T-cell (primary cell): ENCODE results near the gene SMC5. TPM values are rescaled to one million over a fixed set of nuclear protein-coding genes. Genes with fewer than 3 reads are reported as not detected.

Source experiments
- ATAC-seq, 4 experiments: fragments of 200-7000 bp in 3 of 4; fragments of 150-1000 bp in 1 of 4; cut with Tn5 transposase; replicated peaks in 1 of 4; 1 replicate in 3 of 4; 2 replicates in 1 of 4; pipeline ENCODE4 v1.10.0; 2021; ENCODE audit warnings: moderate library complexity in 3 of 4, mild to moderate bottlenecking in 2 of 4, moderate number of reproducible peaks in 1 of 4
- CTCF ChIA-PET, 2 donors: fragments of 300-600 bp; sonication (Branson Sonifier 250); formaldehyde crosslinking; loops; one replicate each; lab custom pipeline; 2022; ENCODE audit warnings: antibody characterized with exemption in 2 of 2; lab: Charles Lee
- POLR2A ChIA-PET, 2 donors: fragments of 300-600 bp; sonication (Branson Sonifier 250); formaldehyde crosslinking; loops; one replicate each; lab custom pipeline; 2022; ENCODE audit warnings: antibody characterized with exemption in 2 of 2; lab: Charles Lee
- DNase-seq, 35 experiments: peaks; one replicate each; pipeline versions ENCODE4 v3.0.0 to v3.0.0-alpha.2; 2013 to 2023
- H3K27ac ChIP-seq: one replicate; pipeline ENCODE4 v1.5.1; 2013; ENCODE audit warnings: low read length
- H3K27me3 ChIP-seq, 2 experiments: replicated peaks in 1 of 2; 1 replicate in 1 of 2; 2 replicates in 1 of 2; pipeline versions ENCODE4 v1.6.1 to v1.7.0; 2013; ENCODE audit warnings: low read length in 1 of 2, mixed read lengths in 1 of 2; ENCODE audit not compliant: control insufficient read depth in 2 of 2, insufficient read depth in 2 of 2; ENCODE audit errors: extremely low read depth in 1 of 2
- H3K36me3 ChIP-seq, 2 donors: 1 replicate in 1 of 2; 2 replicates in 1 of 2; pipeline versions ENCODE4 v1.6.1 to v1.7.0; 2013; ENCODE audit warnings: low read length in 1 of 2; ENCODE audit not compliant: control insufficient read depth in 2 of 2, insufficient read depth in 1 of 2; ENCODE audit errors: extremely low read depth in 1 of 2
- H3K4me1 ChIP-seq, 2 experiments: 1 replicate in 1 of 2; 2 replicates in 1 of 2; pipeline versions ENCODE4 v1.6.1 to v1.7.0; 2013; ENCODE audit warnings: low read length in 2 of 2, mixed read lengths in 1 of 2; ENCODE audit not compliant: insufficient read depth in 2 of 2, control insufficient read depth in 1 of 2; ENCODE audit errors: extremely low read depth in 1 of 2
- H3K4me3 ChIP-seq, 2 donors: 1 replicate in 1 of 2; 2 replicates in 1 of 2; pipeline versions ENCODE4 v1.5.1 to v1.7.0; 2013; ENCODE audit warnings: mild to moderate bottlenecking in 2 of 2, low read length in 1 of 2, moderate library complexity in 1 of 2; ENCODE audit not compliant: control insufficient read depth in 1 of 2; ENCODE audit errors: extremely low read depth in 1 of 2
- H3K9me3 ChIP-seq: 2 replicates; pipeline ENCODE4 v1.7.0; 2013
- H3K27ac Mint-ChIP-seq, 2 donors: one replicate each; pipeline ENCODE4 v1.8.0; 2020 to 2021; ENCODE audit warnings: mild to moderate bottlenecking in 2 of 2, mixed read lengths in 2 of 2
- H3K27me3 Mint-ChIP-seq, 2 donors: one replicate each; pipeline ENCODE4 v1.8.0; 2021 to 2022; ENCODE audit warnings: mixed read lengths in 2 of 2
- H3K36me3 Mint-ChIP-seq: one replicate; pipeline ENCODE4 v1.8.0; 2021; ENCODE audit warnings: mixed read lengths
- H3K4me1 Mint-ChIP-seq, 3 donors: one replicate each; pipeline ENCODE4 v1.8.0; 2020 to 2022; ENCODE audit warnings: mixed read lengths in 3 of 3, mild to moderate bottlenecking in 1 of 3
- H3K4me3 Mint-ChIP-seq, 3 donors: one replicate each; pipeline ENCODE4 v1.8.0; 2020 to 2022; ENCODE audit warnings: mild to moderate bottlenecking in 3 of 3, mixed read lengths in 3 of 3, moderate library complexity in 3 of 3
- H3K9me3 Mint-ChIP-seq, 3 donors: one replicate each; pipeline ENCODE4 v1.8.0; 2020 to 2022; ENCODE audit warnings: mixed read lengths in 3 of 3
- WGBS: methylation state at CpG from one replicate; pipeline ENCODE4 v1.1.5; 2013; ENCODE audit warnings: missing lambda C conversion rate; ENCODE audit not compliant: insufficient coverage; 5-methylcytosine and 5-hydroxymethylcytosine counted together
- total RNA-seq, 35 experiments: library from RNA in 6 of 35; stranded (reverse) in 6 of 35; fragments of 120-200 nt in 1 of 35; gene quantifications; one replicate each; pipeline versions ENCODE4 v1.2.1 to v1.2.4 and lab custom pipeline; 2013 to 2026

Gene SMC5
- total RNA-seq, 5 donors from 2014 or later (not counting 1 experiment from before 2014, with no cell fraction given): 31.6 to 35.5 (median 34.5) TPM

GRCh38 chr9:70278305-70278704 is 19.5 kb downstream of the SMC5 start:
- H3K9me3 ChIP-seq: no peaks in the 10 kb centered on the region
- no peak overlapping the region for H3K27ac Mint-ChIP-seq
- peaks cover 41% of the 10 kb centered on the region for H3K36me3 Mint-ChIP-seq
- peaks cover 20 to 28% (median 28%) of the 10 kb centered on the region in 3 donors for H3K4me1 Mint-ChIP-seq
- CTCF ChIA-PET: no interaction called here
- no peaks in the 10 kb centered on the region for H3K9me3 Mint-ChIP-seq
- H3K36me3 ChIP-seq: peaks cover 0 to 44% of the 10 kb centered on the region in 2 donors
- WGBS: no CpG with 5 or more reads among the region's 2 CpGs
- no peaks in the 10 kb centered on the region for H3K4me1 ChIP-seq
- ATAC-seq (no peak), DNase-seq (no peak)
- H3K4me3 ChIP-seq: no peak overlapping the region
- H3K27me3 ChIP-seq: no peaks in the 10 kb centered on the region
- POLR2A ChIA-PET: no interaction called here
- H3K27me3 Mint-ChIP-seq: no peaks in the 10 kb centered on the region
- no peak overlapping the region for H3K4me3 Mint-ChIP-seq
- H3K27ac ChIP-seq: no peak overlapping the region

GRCh38 chr9:70283848-70284247 is 25.1 kb downstream of the SMC5 start:
- Histone ChIP-seq H3K36me3 (peaks cover 5 to 55% of the 10 kb centered on the region in 2 donors), H3K27ac (no peak overlapping the region), H3K27me3 (no peaks in the 10 kb centered on the region), H3K4me3 (no peak overlapping the region), H3K9me3 (no peaks in the 10 kb centered on the region), H3K4me1 (no peaks in the 10 kb centered on the region)
- Mint-ChIP-seq H3K36me3 (peaks cover 67% of the 10 kb centered on the region), H3K4me1 (peaks cover 6 to 16% (median 9%) of the 10 kb centered on the region in 3 donors), H3K27ac (peak overlapping the region in 1 of 2 donors; percentile 16), H3K4me3 (no peak overlapping the region), H3K27me3 (no peaks in the 10 kb centered on the region), H3K9me3 (no peaks in the 10 kb centered on the region)
- 43% methylated on average over 1 of the region's 1 CpG for WGBS
- ChIA-PET POLR2A (interaction anchor here in 1 of 2 donors (0.6 kb wide), 1 partner anchor 550 kb away, joined by 7 read pairs; no protein-coding TSS in a partner anchor), CTCF (no interaction called here)
- ATAC-seq (no peak), DNase-seq (no peak)

GRCh38 chr9:70285246-70285645 is 26.5 kb downstream of the SMC5 start:
- Histone ChIP-seq H3K4me1 (no peaks in the 10 kb centered on the region), H3K4me3 (no peak overlapping the region), H3K36me3 (peaks cover 5 to 47% of the 10 kb centered on the region in 2 donors), H3K27me3 (no peaks in the 10 kb centered on the region), H3K27ac (no peak overlapping the region), H3K9me3 (no peaks in the 10 kb centered on the region)
- no peak for DNase-seq
- no peak for ATAC-seq
- 100% methylated on average over 1 of the region's 3 CpGs for WGBS
- no peaks in the 10 kb centered on the region for H3K27me3 Mint-ChIP-seq
- H3K9me3 Mint-ChIP-seq: no peaks in the 10 kb centered on the region
- no peak overlapping the region for H3K4me3 Mint-ChIP-seq
- H3K27ac Mint-ChIP-seq: no peak overlapping the region
- POLR2A ChIA-PET: no interaction called here
- CTCF ChIA-PET: no interaction called here
- H3K36me3 Mint-ChIP-seq: peaks cover 76% of the 10 kb centered on the region
- H3K4me1 Mint-ChIP-seq: peaks cover 6 to 16% (median 11%) of the 10 kb centered on the region in 3 donors

GRCh38 chr9:70285981-70286598 is 27.3 kb downstream of the SMC5 start:
- H3K9me3 Mint-ChIP-seq: peaks cover 0 to 2% (median 0%) of the 10 kb centered on the region in 3 donors
- no peaks in the 10 kb centered on the region for H3K27me3 Mint-ChIP-seq
- H3K36me3 Mint-ChIP-seq: peaks cover 78% of the 10 kb centered on the region
- no peaks in the 10 kb centered on the region for H3K27me3 ChIP-seq
- ATAC-seq: no peak
- no peak overlapping the region for H3K27ac Mint-ChIP-seq
- no CpG with 5 or more reads among the region's 4 CpGs for WGBS
- H3K4me1 ChIP-seq: no peaks in the 10 kb centered on the region
- no peak for DNase-seq
- H3K4me3 Mint-ChIP-seq: no peak overlapping the region
- peaks cover 5 to 44% of the 10 kb centered on the region in 2 donors for H3K36me3 ChIP-seq
- peaks cover 2% of the 10 kb centered on the region for H3K9me3 ChIP-seq
- CTCF ChIA-PET: no interaction called here
- no peak overlapping the region for H3K4me3 ChIP-seq
- POLR2A ChIA-PET: no interaction called here
- no peak overlapping the region for H3K27ac ChIP-seq
- peaks cover 6 to 17% (median 13%) of the 10 kb centered on the region in 3 donors for H3K4me1 Mint-ChIP-seq

GRCh38 chr9:70290626-70291025 is 31.8 kb downstream of the SMC5 start:
- DNase-seq (no peak), ATAC-seq (no peak)
- Histone ChIP-seq H3K4me3 (no peak overlapping the region), H3K9me3 (peaks cover 4% of the 10 kb centered on the region), H3K27ac (no peak overlapping the region), H3K4me1 (no peaks in the 10 kb centered on the region), H3K27me3 (no peaks in the 10 kb centered on the region), H3K36me3 (peaks cover 5 to 34% of the 10 kb centered on the region in 2 donors)
- Mint-ChIP-seq H3K4me3 (no peak overlapping the region), H3K9me3 (peaks cover 0 to 5% (median 2%) of the 10 kb centered on the region in 3 donors), H3K27me3 (no peaks in the 10 kb centered on the region), H3K27ac (no peak overlapping the region), H3K36me3 (peaks cover 82% of the 10 kb centered on the region), H3K4me1 (peaks cover 9 to 18% (median 12%) of the 10 kb centered on the region in 3 donors)
- CTCF ChIA-PET: no interaction called here
- POLR2A ChIA-PET: no interaction called here
- no CpG with 5 or more reads among the region's 3 CpGs for WGBS

- no CpG with 5 or more reads among the region's 1 CpG for WGBS
- no peaks in the 10 kb centered on the region for H3K4me1 ChIP-seq
- Mint-ChIP-seq H3K4me1 (peaks cover 9 to 16% (median 12%) of the 10 kb centered on the region in 3 donors), H3K27me3 (no peaks in the 10 kb centered on the region), H3K4me3 (no peak overlapping the region), H3K36me3 (peaks cover 79% of the 10 kb centered on the region), H3K27ac (no peak overlapping the region), H3K9me3 (peaks cover 0 to 5% (median 2%) of the 10 kb centered on the region in 3 donors)
- peaks cover 4% of the 10 kb centered on the region for H3K9me3 ChIP-seq
- H3K27ac ChIP-seq: no peak overlapping the region
- DNase-seq (no peak), ATAC-seq (no peak)
- H3K27me3 ChIP-seq: no peaks in the 10 kb centered on the region
- ChIA-PET CTCF (no interaction called here), POLR2A (interaction anchor here in 1 of 2 donors (0.8 kb wide), 1 partner anchor 34 kb away, joined by 6 read pairs; no protein-coding TSS in a partner anchor)
- peaks cover 5 to 35% of the 10 kb centered on the region in 2 donors for H3K36me3 ChIP-seq
- no peak overlapping the region for H3K4me3 ChIP-seq
Measured at GRCh38 chr9:70291446-70291845, 32.7 kb downstream of the SMC5 start.
